GM12878 (cell line): ENCODE data around the gene KCNN3. TPM values are rescaled to one million over a fixed set of nuclear protein-coding genes. Genes with fewer than 3 reads are reported as not detected.

ENCODE experiments used
- ATAC-seq: fragments of 200-7000 bp; cut with Tn5 transposase; 3 replicates; pipeline ENCODE4 v1.9.1; 2020; ENCODE audit warnings: mild to moderate bottlenecking, moderate library complexity
- BruUV-seq: library from RNA; stranded (reverse); fragments of 400-500 nt; replicated peaks from 2 replicates; lab custom pipeline; 2021; lab: Mats Ljungman, UMichigan
- CTCF ChIA-PET: fragments of 300-600 bp; sonication (Branson Sonifier 250); formaldehyde crosslinking; extraction: SDS; loops from one replicate; lab custom pipeline; 2021; ENCODE audit warnings: inconsistent platforms; lab: Yijun Ruan, JAX
- POLR2A ChIA-PET: fragments of 350-600 bp; formaldehyde crosslinking; extraction: SDS; loops from one replicate; lab custom pipeline; 2021; ENCODE audit warnings: inconsistent platforms; lab: Charles Lee
- RAD21 ChIA-PET: fragments of 300-600 bp; sonication (Branson Sonifier 250); formaldehyde crosslinking; loops from one replicate; lab custom pipeline; 2023; ENCODE audit warnings: antibody characterized with exemption; ENCODE audit not compliant: unreplicated experiment; lab: Charles Lee
- SMC1A ChIA-PET: fragments of 300-600 bp; sonication (Branson Sonifier 250); formaldehyde crosslinking; loops from one replicate; lab custom pipeline; 2023; ENCODE audit not compliant: unreplicated experiment, uncharacterized antibody; lab: Charles Lee
- DNase-seq: peaks from one replicate; pipeline ENCODE4 v3.0.0-alpha.2; 2011; ENCODE audit warnings: low read depth, low spot score
- FAIRE-seq: peaks from 3 replicates; lab custom pipeline; 2011; peaks lifted over from hg19 to GRCh38; lab: Jason Lieb, UNC
- H2AFZ ChIP-seq: 2 replicates; pipeline ENCODE4 v1.6.0; 2011; ENCODE audit warnings: low read depth, low read length, control low read depth; ENCODE audit not compliant: control insufficient read depth
- H3K27ac ChIP-seq: 2 replicates; pipeline ENCODE4 v1.5.1; 2011; ENCODE audit warnings: control low read depth; ENCODE audit not compliant: control insufficient read depth, insufficient read depth
- H3K27me3 ChIP-seq, 2 experiments: replicated peaks in 1 of 2; 2 replicates each; pipeline versions ENCODE4 v1.6.0 to v1.6.1; 2011; ENCODE audit warnings: low read length in 1 of 2; ENCODE audit not compliant: control insufficient read depth in 2 of 2, insufficient read depth in 2 of 2
- H3K36me3 ChIP-seq, 2 experiments: 2 replicates each; pipeline ENCODE4 v1.5.1; 2011; ENCODE audit warnings: low read length in 1 of 2; ENCODE audit not compliant: control insufficient read depth in 2 of 2, insufficient read depth in 2 of 2
- H3K4me1 ChIP-seq: 2 replicates; pipeline ENCODE4 v1.6.1; 2011; ENCODE audit warnings: mild to moderate bottlenecking, low read length, moderate library complexity, mixed read lengths; ENCODE audit not compliant: control insufficient read depth, insufficient read depth
- H3K4me2 ChIP-seq: 2 replicates; pipeline ENCODE4 v1.6.0; 2011; ENCODE audit warnings: control low read depth; ENCODE audit not compliant: control insufficient read depth, insufficient read depth
- H3K4me3 ChIP-seq: fragments of 200-600 bp; sonication (generic); 2 replicates; pipeline ENCODE4 v1.5.1; 2016
- H3K79me2 ChIP-seq: 2 replicates; pipeline ENCODE4 v1.6.0; 2011; ENCODE audit warnings: low read length; ENCODE audit not compliant: control insufficient read depth, insufficient read depth
- H3K9ac ChIP-seq: 2 replicates; pipeline ENCODE4 v1.8.0; 2011; ENCODE audit warnings: low read length, control low read depth, mixed read lengths; ENCODE audit not compliant: control insufficient read depth, insufficient read depth
- H3K9me3 ChIP-seq: replicated peaks from 3 replicates; pipeline ENCODE4 v1.5.1; 2011; ENCODE audit warnings: mild to moderate bottlenecking, low read length; ENCODE audit not compliant: control insufficient read depth, insufficient read depth
- H4K20me1 ChIP-seq: 2 replicates; pipeline ENCODE4 v1.6.0; 2011; ENCODE audit not compliant: control insufficient read depth, insufficient read depth
- CHD1 ChIP-seq: IDR thresholded peaks from 2 replicates; pipeline ENCODE4 v1.6.1; 2012; ENCODE audit warnings: low read depth, low read length, improper control_type of control experiment
- E4F1 ChIP-seq: fragments of 450-650 bp; IDR thresholded peaks from 2 replicates; pipeline ENCODE4 v1.6.1; 2018; ENCODE audit warnings: borderline replicate concordance, mild to moderate bottlenecking; ENCODE audit not compliant: partially characterized antibody
- EP300 ChIP-seq, 2 experiments: fragments of 150-350 bp in 1 of 2; IDR thresholded peaks; 2 replicates each; pipeline ENCODE4 v1.6.1; 2011 to 2012; ENCODE audit warnings: low read depth in 2 of 2, low read length in 2 of 2, borderline replicate concordance in 1 of 2, improper control_type of control experiment in 1 of 2, inconsistent platforms in 1 of 2; ENCODE audit not compliant: control insufficient read depth in 1 of 2
- EZH2 ChIP-seq: IDR thresholded peaks from 2 replicates; pipeline ENCODE4 v1.6.1; 2012; ENCODE audit warnings: low read depth, mild to moderate bottlenecking, control low read depth, inconsistent platforms, low read length, borderline replicate concordance; ENCODE audit not compliant: control insufficient read depth
- KAT2A ChIP-seq: conservative IDR thresholded peaks from 2 replicates; pipeline ENCODE4 v1.6.1; 2011; ENCODE audit warnings: low read depth, low read length; ENCODE audit not compliant: control insufficient read depth
- KDM1A ChIP-seq: fragments of 200-600 bp; sonication (generic); IDR thresholded peaks from 2 replicates; pipeline ENCODE4 v1.6.1; 2016; ENCODE audit warnings: borderline replicate concordance
- PAX8 ChIP-seq: fragments of 450-650 bp; IDR thresholded peaks from 2 replicates; pipeline ENCODE4 v1.6.1; 2017; ENCODE audit warnings: mild to moderate bottlenecking, moderate library complexity
- PBX3 ChIP-seq: IDR thresholded peaks from 2 replicates; pipeline ENCODE4 v1.6.1; 2011; ENCODE audit warnings: mild to moderate bottlenecking, low read depth, low read length, moderate library complexity; ENCODE audit not compliant: insufficient replicate concordance
- POU2F2 ChIP-seq: IDR thresholded peaks from 3 replicates; pipeline ENCODE4 v1.6.1; 2011; ENCODE audit warnings: low read depth, mild to moderate bottlenecking, low read length, borderline replicate concordance
- SRF ChIP-seq, 2 experiments: IDR thresholded peaks; 2 replicates each; pipeline ENCODE4 v1.6.1; 2011; ENCODE audit warnings: low read depth in 2 of 2, low read length in 2 of 2, mild to moderate bottlenecking in 1 of 2, moderate library complexity in 1 of 2
- STAT1 ChIP-seq: fragments of 450-650 bp; conservative IDR thresholded peaks from 2 replicates; pipeline ENCODE4 v1.6.1; 2014; ENCODE audit warnings: antibody characterized with exemption, mild to moderate bottlenecking
- TBL1XR1 ChIP-seq: IDR thresholded peaks from 2 replicates; pipeline ENCODE4 v1.6.1; 2012; ENCODE audit warnings: low read depth, low read length, improper control_type of control experiment
- YY1 ChIP-seq: IDR thresholded peaks from 2 replicates; pipeline ENCODE4 v1.6.1; 2011; ENCODE audit warnings: low read depth, mild to moderate bottlenecking, low read length
- WGBS: methylation state at CpG from one replicate; pipeline ENCODE4 v1.1.6; 2016; ENCODE audit warnings: low lambda C conversion rate; ENCODE audit not compliant: insufficient replicate concordance, insufficient coverage; ENCODE audit errors: missing lambda C conversion rate; 5-methylcytosine and 5-hydroxymethylcytosine counted together
- in situ Hi-C: fragments of 300-500 bp; cut with MboI; formaldehyde crosslinking; loops from 9 replicates; pipeline ENCODE4 v1.14.3; 2018; ENCODE audit warnings: mixed read lengths
- intact Hi-C: fragments of 100-400 bp; cut with micrococcal nuclease; formaldehyde crosslinking; loops from one replicate; pipeline ENCODE4 v1.14.2; 2022; ENCODE audit not compliant: unreplicated experiment
- polyA plus RNA-seq, 11 experiments: library from polyadenylated mRNA; depleted of rRNA in 4 of 11; unstranded in 6 of 11; stranded (reverse) in 5 of 11; fragments of >200 nt; fragmentation: Nextera tagmentation in 4 of 11; fragmentation: Illumina TruSeq in 1 of 11; extraction: Ambion mirVana in 4 of 11; extraction: Trizol in 1 of 11; gene quantifications; 1 replicate in 1 of 11; 2 replicates in 10 of 11; pipeline versions ENCODE4 v1.2.1 to v1.2.3, GENCODE V29; 2011 to 2016; ENCODE audit warnings: inconsistent platforms in 2 of 11, missing spikeins in 2 of 11, low read depth in 1 of 11
- total RNA-seq, 4 experiments: library from RNA; depleted of rRNA in 3 of 4; stranded (reverse); fragments of >200 nt in 3 of 4; fragmentation: Illumina TruSeq in 1 of 4; extraction: Trizol in 1 of 4; gene quantifications; 2 replicates each; pipeline versions ENCODE4 v1.2.1 to v1.2.3, GENCODE V29; 2013 to 2021
- TF ChIP-seq, protein P1 (sequence below): IDR thresholded peaks from 2 replicates; pipeline ENCODE4 v1.6.1; 2012; ENCODE audit warnings: low read length, inconsistent platforms

KCNN3 gene
- total and polyA plus RNA-seq, 10 of the 15 experiments (the other 5 are each of a cell fraction or from before 2014, with no cell fraction given): 3.5 to 26.4 (median 14.9) TPM

DNA sequence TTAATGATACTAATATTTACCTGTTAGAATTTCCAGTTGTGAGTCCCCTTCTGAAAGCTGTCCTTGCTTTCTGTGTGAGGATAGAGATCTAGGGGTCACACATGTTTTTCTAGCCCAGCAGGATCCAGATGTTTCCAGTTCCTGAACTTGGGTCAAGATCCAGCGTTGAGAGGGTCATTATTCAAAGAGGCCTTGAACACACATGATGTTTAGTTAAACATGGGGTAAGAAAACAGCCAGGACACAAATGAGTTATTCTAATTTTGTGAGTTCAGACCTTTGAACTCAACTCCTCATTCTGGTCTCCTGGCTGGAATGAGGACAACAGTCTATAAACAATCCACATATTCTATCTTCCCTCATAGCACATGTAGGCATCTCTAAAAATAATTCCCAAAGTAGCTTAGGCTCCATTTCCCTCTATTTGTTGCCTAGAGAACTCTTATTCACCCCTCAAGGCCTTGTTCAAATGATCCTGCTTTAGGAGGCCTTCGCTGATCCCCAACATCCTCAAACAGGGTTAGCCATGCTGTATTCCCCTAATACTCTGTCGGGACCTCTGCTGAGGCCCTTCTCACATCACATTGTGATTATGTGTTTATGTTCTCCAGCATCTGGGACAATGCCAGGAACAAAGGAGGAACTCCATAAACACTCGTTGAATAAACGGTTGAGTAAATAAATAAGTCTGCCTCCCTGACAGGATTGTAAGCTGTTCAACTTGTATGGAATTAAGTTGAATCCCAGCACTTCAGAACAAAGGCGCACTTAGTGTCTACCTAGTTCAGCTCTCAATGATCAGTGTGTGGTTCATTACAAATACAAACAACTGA is 15.0 kb upstream of the KCNN3 start:
- Histone ChIP-seq H3K27ac (no peak overlapping the region), H3K36me3 (no peaks in the 10 kb centered on the region), H3K9ac (no peak overlapping the region), H3K4me3 (no peak overlapping the region), H3K9me3 (no peaks in the 10 kb centered on the region), H3K27me3 (no peaks in the 10 kb centered on the region), H3K4me2 (no peak overlapping the region), H2AFZ (no peak overlapping the region), H3K79me2 (no peaks in the 10 kb centered on the region), H4K20me1 (no peaks in the 10 kb centered on the region), H3K4me1 (peaks cover 6% of the 10 kb centered on the region)
- CTCF ChIA-PET: interaction anchor here (1.3 to 4.3 kb wide), 2 partner anchors 215 to 216 kb away, joined by 6 to 28 read pairs; no protein-coding TSS in a partner anchor
- no TSS peak for BruUV-seq
- FAIRE-seq (no peak), ATAC-seq (no peak), DNase-seq (no peak)
- no peak for TF ChIP-seq EZH2
- TF ChIP-seq TBL1XR1: no peak
- TF ChIP-seq STAT1: no peak
- no peak for TF ChIP-seq SRF (IDR thresholded peaks at IDR 0.05; ENCODE audit: low read depth in 2 of 2, low read length in 2 of 2)
- no peak for TF ChIP-seq KDM1A
- TF ChIP-seq YY1: no peak
- TF ChIP-seq, protein P1, sequence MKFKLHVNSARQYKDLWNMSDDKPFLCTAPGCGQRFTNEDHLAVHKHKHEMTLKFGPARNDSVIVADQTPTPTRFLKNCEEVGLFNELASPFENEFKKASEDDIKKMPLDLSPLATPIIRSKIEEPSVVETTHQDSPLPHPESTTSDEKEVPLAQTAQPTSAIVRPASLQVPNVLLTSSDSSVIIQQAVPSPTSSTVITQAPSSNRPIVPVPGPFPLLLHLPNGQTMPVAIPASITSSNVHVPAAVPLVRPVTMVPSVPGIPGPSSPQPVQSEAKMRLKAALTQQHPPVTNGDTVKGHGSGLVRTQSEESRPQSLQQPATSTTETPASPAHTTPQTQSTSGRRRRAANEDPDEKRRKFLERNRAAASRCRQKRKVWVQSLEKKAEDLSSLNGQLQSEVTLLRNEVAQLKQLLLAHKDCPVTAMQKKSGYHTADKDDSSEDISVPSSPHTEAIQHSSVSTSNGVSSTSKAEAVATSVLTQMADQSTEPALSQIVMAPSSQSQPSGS: no peak
- no peak for TF ChIP-seq PBX3
- TF ChIP-seq POU2F2: no peak
- no peak for TF ChIP-seq CHD1
- TF ChIP-seq KAT2A: no peak
- TF ChIP-seq E4F1: no peak
- no peak for TF ChIP-seq EP300 (IDR thresholded peaks at IDR 0.05; ENCODE audit: borderline replicate concordance in 1 of 2, control insufficient read depth in 1 of 2, low read depth in 2 of 2, low read length in 2 of 2)
- no peak for TF ChIP-seq PAX8
- WGBS: 92% methylated on average over 6 of the region's 6 CpGs
- POLR2A ChIA-PET: interaction anchor here (0.6 to 0.8 kb wide), 3 partner anchors 114 to 219 kb away, joined by 3 to 5 read pairs (median 3); partner anchors contain the start of gene ZBTB7B
- RAD21 ChIA-PET: no interaction called here
- intact Hi-C loops (no loop called here), in situ Hi-C loops (loop anchor here (5.0 kb wide), 2 partner anchors 218 to 318 kb away; partner anchors contain the start of gene CHRNB2)
- SMC1A ChIA-PET: interaction anchor here (1.4 kb wide), 1 partner anchor 215 kb away, joined by 8 read pairs; no protein-coding TSS in a partner anchor
